A204.1 (cell line): ENCODE results near the gene CLN3.
"Not testable (repeated sequence)": the region's sequence is repeated elsewhere in the genome, so short reads cannot be mapped to it uniquely, and the experiment has no call there.

Source experiments
- FAIRE-seq: peaks from 2 replicates; lab custom pipeline; 2012; peaks lifted over from hg19 to GRCh38; lab: Jason Lieb, UNC

The CLN3 gene

DNA sequence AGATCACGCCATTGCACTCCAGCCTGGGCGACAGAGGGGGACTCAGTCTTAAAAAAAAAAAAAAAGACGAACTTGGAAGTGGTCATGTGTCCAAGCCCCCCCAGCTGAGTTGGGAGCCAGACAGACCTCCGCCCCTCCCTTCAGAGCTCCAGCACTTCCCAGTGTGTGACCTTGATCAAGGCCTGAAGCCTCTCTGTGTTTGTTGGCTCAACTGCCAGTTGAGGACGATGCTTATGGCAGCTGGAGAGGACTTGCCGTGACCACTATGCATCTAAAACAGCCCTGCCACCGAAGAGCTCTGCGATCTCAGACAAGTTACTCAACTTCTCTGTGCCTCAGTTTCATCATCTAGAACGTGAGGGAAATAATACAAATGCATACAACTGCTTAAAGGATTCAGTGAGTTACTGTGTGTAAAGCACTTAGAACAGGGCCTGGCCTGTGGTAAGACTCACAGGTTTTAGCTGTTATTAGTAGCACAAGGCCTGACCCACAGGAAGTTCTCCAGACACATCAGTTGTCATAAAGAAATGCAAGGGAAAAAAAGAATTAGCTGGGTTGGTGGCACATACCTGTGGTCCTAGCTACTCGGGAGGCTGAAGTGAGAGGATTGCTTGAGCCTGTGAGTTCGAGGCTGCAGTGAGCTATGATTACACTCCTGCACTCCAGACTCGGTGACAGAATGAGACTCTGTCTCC lies 21.8 kb upstream of the CLN3 start:
- FAIRE-seq, result no peak

DNA sequence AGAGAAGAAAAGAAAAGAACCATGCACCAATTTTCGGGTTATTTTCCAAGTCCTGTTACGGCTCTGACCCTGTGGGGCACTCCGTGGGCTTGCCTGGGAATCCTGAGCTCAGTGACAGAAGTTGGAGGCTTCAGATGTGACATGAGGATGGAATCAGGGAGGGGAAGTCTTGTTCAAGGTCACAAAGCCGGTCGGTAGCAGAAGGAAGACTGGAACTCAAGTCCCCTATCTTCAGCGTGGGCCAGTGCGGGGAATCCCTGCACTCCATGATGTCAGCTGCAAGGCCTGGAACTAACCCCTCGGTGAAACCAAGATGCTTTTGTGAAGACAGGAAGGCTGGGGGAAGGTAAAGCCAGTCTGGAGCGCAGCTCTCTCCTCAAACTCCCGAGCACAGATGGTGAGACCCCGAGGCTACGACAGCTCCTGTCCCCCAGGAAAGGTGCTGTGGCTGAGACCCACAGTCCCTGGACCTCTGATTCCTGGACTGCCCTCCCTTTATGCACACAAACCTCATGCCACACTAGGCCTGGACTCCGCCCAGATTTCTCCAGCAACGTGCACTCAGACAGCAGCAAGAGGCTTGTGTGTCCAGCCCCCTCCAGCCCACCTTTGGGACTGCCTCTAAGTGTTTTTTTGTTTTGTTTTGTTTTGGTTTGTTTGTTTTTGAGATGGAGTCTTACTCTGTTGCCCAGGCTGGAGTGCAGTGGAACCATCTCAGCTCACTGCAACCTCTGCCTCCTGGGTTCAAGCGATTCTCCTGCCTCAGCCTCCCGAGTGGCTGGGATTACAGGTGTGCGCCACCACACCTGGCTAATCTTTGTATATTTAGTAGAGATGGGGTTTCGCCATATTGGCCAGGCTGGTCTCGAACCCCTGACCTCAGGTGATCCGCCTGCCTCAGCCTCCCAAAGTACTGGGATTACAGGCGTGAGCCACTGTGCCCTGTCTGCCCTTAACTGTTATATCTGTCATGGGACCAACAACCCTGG lies 20.2 kb upstream of the CLN3 start:
- no peak for FAIRE-seq

DNA sequence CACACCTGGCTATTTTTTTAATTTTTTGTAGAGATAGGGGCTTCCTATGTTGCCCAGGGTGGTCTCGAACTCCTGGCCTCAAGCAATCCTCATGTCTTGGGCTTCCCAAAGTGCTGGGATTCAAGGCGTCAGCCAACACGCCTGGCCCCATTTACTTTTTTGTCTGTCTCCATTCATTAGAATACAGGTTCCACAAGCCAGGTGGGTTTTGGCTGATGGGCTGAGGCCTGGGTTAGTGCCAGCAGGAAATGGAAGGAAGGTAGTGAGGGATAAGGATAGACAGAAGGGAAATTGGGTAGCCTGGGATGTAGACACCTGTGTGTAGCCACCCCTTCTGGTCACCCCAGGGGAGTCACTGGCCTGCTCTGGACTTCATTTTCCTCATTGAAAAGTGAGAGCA lies 19.2 kb upstream of the CLN3 start:
- FAIRE-seq, result no peak

DNA sequence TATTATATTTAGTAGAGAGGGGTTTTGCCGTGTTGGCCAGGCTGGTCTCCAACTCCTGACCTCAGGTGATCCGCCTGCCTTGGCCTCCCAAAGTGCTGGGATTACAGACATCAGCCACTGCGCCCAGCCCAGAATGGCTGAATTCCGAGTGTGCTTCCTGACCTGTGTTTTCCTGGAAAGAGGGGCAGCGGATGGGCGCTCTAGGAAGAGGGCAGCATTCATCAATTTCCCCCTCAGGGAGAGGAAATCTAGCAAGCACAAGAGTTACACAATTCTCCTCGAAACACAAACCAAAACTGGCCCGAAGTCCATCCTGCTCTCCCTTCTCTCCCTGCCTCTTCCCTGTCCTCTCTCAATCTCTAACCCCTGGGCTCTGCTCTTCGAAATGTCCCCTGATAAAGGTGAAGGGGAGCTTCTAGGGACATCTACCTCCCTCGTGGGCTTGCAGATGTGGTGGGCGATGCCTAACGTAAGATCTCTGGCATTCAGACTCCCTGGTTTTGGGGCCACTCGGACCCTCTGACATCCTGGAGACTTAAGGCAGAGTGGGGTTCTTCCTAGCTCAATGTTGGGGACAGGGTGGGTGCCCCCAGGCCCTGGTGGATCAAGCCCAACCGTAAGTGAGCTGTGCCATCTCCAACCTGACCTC lies 13.7 kb upstream of the CLN3 start:
- no peak for FAIRE-seq

DNA sequence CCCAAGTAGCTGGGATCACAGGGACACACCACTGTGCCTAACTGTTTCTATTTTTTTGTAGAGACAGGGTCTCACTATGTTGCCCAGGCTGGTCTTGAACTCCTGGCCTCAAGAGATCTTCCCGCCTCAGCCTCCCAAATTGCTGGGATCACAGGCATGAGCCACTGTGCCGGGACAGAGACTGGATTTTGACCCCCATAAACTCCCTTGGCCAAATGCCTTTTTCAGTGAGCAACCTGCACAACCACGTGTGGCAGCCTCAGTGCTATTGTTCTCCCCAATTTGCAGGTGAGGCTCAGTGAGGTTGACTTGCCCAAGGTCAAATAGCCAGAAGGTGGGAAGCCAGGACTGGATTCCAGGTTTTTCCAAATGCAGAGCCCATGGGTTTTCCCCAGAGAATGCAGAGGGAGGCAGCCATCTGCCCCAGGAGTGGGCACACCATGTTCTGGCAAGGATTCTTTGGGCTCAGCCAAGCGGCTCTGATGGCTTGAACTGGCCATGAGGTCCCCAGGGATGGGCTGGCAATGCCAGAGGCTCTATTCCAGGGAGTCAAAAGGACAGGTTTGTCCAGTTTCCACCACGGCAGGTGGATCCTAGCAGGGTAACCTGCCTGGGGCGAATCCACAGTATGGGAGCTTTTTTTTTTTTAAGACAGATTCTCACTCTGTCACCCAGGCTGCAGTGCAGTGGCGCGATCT lies 13.0 kb upstream of the CLN3 start:
- no peak for FAIRE-seq

DNA sequence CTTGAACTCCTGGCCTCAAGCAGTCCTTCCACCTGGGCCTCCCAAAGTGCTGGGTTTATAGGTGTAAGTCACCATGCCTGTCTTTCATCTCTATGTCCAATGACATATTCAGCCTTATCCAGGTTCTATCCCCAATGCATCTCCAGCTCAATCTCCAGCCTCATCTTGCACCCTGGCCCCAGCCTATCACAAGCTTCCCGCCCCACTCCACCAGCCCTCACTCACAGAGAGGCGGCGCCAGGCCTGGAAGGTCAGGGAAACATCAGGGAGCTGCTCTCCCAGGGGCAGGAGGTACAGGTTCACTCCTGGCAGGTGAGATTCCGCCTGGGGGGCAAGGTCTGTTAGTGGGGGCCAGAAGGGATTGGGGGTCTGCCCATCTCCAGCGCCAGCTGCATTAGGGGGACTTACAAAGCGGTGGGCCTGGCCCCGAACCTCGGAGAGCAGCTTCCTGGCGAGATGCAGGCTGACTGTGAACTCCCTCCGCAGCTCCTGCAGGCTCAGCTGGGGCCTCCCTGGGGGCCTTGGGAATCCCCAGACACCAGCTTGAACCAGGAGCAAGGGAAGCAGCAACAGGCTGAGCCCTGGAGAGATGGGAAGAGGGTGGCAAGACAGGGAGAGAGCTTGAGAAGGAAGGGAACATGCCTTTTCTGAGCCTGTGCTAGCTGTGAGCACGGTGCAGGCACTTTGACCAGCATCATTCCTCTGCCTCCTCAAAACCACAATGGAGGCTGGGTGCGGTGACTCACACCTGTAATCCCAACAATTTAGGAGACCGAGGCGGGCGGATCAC lies 11.8 kb upstream of the CLN3 start:
- FAIRE-seq, result no peak

DNA sequence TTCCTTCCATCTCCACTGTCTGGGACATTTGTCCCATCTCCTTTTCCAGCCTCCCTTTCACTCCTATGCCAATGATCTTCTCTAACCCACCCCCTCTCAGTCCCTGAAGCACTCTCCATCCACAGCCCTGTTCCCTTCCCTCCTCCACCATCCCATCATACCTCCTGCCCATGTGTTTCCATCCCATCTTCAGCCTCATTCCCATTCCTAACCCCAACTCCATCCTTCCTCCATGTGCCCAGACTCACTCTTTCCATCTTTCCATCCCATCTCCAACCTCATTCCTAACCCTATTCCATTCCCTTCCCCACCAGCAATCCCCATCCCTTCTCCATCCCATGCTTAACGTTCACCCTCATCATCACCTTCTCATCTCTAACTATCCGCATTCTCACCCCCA lies 10.4 kb upstream of the CLN3 start:
- no peak for FAIRE-seq

DNA sequence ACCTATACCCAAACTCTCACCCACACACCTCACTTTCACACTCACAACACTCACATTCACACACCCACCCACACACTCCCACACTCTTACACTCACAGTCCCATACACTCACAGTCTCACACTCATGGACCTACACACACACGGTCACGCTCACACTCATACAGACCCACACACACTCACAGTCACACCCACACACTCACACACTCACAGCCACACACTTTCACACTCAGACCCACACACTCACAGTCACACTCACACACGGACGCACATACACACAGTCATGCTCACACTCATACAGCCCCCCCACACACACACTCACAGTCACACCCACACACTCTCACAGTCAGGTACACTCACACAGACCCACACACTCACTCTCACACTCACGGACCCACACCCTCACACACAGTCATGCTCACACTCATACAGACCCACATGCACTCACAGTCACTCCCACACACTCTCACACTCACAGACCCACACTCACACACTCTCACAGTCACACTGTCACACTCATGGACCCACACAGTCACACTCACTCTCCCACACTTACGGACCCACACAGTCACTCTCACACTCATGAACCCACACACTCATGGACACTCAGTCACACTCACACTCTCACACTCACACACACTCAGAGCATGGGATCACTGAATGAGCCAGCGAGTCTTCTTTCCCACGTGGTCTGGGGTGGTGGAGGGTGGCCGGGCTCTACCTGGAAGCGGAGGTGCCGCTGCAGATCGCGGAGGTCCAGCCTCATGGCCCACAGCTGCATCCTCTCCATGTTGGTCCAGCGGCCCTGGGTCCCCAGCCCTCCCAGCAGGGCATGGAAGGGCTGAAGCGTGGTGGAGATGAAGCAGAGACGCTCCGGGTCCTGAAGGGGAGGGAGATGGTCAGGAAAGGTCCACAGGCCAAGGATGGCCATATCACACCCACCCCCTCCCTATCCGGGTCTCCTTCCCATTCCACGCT lies 9.7 kb upstream of the CLN3 start:
- no peak for FAIRE-seq

DNA sequence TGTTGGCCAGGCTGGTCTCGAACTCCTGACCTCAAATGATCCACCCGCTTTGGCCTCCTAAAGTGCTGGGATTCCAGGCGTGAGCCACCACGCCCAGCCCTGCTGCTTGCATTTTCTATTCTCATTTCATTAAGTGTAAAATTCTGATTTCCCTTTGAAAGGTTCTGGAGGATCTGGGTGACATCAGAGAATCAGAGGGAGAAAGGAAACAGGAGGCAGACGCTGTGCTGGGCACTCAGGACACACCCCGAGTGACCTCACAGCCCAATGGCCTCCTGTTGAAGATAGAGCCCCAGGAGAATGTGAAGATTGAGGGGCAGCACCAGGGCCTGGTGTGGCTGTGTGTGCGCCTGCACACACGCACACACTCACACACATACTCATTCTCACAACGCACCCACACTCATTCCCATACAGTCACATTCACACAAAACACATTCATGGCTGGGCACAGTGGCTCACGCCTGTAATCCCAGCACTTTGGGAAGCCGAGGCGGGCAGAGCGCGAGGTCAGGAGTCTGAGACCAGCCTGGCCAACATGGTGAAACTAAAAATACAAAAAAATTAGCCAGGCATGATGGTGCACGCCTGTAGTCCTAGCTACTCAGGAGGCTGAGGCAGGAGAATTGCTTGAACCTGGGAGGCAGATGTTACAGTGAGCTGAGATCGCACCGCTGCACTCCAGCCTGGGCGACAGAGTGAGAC lies 8.8 kb upstream of the CLN3 start:
- FAIRE-seq, result not testable (repeated sequence)

DNA sequence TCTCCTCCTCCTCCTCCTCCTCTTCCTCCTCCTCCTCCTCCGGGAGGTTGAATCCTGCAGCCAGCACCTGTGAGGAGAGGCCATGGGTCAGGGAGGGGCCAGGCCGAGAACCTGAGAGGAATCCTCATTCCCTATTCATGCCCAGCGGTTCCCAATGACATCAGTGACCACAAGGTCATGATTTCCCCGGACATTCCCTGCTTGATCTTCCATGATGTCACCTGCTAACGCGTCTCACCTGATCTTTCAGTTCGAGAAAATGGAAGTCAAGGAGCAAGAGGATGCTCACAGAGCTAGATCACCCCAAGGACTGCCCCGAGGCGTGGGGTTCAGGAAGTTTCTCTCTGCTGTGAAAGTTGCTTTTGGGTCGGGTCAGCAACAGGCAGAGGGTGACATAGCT lies 8.0 kb upstream of the CLN3 start:
- FAIRE-seq, result no peak

DNA sequence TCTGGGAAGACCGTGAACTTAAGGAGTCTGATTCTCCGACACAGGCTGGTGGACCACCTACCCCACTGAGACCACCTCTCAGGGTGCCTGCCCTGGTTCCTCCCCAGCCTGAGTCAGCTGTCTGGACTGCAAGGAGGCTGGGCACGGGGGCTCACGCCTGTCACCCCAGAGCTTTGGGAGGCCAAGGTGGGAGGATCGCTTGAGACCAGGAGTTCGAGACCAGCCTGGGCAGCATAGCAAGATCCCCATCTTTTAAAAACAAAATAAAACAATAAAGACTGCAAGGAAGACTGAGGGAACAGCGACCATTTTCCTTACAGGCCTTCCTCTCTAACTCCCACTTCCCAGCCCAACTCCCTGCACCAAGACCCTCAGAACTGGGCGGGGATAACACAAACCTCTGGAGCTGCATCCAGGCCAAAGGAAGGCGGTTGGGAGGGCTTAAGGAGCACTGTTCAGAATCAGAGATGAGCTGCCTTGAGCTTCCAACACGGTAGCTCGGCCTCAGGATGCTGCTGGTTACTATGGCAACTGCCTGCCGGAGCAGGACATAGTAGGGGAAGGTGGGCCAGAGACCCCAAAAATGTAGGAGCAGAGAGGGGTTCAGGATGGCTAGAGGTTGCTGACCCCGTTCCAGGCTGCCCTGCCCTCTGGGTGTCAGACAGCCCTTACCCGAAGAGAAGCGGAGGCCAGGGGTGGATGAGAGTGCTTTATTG lies 7.0 kb upstream of the CLN3 start:
- no peak for FAIRE-seq

DNA sequence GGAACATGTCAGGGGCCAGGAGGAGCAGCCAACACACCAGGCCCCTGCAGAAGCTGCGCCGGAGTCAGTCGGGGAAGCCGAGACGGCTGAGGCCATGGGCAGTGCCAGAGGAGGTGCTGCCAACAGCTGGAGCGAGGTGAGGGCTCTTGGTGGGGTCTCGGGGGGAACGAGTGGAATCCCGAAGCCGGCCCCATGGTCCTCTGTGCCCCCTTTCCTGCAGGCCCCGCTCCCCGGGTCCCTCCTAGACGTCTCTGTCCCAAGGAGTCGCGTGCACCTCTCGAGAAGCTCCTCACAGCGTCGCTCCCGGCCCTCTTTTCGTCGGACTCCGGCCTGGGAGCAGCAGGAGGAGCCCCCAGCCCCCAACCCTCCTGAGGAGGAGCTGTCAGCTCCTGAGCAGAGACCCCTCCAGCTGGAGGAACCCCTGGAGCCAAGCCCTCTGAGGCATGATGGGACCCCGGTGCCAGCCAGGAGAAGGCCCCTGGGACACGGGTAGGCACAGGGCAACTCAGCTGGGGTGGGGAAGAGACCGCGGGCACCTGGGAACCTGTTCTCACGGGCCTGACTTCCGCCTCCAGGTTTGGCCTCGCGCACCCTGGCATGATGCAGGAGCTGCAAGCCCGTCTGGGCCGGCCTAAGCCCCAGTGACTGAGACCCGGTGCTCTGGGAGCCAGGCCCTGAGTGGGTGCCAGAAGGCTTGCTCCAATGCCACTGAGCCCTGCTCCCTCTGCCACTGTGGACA lies 6.2 kb upstream of the CLN3 start:
- FAIRE-seq, result no peak

DNA sequence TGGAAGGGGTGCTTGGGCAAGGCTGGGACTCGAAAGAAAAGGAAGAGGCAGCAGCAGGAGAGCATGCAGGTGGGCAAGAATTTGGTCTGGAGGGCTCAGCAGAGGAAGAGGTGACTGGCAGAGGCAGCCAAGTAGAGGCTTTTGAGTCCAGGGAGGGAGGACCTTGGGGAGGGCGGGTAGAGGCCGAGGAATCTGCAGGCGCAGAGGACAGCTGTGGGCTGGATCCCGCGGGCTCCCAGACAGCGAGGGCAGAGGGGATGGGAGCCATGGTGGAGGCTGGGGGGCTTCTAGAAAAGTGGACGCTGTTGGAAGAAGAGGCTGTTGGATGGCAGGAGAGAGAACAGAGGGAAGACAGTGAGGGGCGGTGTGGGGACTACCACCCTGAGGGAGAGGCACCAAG lies 5.5 kb upstream of the CLN3 start:
- no peak for FAIRE-seq

DNA sequence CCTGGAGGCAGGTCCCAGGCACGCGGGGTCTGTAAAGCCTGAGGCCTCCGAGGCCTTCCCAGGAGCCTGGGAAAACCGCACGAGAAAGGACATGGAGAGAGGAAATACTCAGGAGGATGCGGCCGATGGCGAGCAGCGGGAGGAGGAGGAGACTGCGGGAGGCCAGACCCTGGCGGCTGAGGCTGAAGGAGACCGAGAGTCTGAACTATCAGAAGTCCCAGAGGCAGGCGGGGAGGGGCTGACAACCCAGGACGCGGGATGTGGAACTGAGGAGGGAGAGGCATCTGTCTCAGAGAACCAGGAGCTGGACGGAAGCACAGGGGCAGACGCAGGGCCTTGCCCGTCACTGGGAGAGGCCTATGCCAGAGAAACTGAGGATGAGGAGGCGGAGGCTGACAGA lies 5.0 kb upstream of the CLN3 start:
- FAIRE-seq, result no peak

DNA sequence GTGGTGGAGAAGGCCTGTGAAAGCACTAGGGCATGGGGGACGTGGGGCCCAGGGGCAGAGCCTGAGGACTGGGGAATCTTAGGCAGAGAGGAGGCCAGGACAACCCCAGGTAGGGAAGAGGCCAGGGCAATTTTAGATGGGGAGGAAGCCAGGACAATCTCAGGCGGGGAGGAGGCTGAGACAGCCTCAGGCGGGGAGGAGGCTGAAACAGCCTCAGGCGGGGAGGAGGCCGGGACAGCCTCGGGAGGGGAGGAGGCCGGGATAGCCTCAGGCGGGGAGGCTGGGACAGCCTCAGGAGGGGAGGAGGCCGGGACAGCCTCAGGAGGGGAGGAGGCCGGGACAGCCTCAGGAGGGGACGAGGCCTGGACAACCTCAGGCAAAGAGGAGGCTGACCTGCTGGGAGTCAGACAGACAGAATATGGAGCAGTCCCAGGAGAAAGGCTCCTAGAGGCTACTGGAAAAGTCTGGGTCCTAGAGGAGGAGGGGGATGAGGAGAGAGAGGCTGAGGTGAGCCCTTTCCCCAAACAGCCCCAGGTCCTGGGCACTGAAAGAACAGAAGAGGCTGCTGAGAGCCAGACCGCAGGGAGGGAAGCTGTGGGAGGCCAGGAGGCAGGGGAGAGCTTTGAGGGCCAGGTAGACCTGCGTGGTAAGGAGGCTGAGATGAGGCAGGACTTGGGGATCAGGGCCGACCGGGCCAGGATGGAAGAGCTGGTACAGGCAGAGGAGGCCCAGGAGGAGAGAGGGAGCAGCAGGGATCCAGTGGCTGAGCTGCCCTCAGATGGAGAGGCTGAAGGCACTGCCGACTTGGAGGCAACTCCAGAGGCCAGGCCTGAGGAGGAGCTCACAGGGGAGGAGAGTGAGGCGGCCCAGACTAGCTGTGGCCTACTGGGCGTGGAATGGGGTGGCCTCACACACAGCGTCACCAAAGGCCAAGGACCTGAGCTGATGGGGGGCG lies 4.2 kb upstream of the CLN3 start:
- no peak for FAIRE-seq

DNA sequence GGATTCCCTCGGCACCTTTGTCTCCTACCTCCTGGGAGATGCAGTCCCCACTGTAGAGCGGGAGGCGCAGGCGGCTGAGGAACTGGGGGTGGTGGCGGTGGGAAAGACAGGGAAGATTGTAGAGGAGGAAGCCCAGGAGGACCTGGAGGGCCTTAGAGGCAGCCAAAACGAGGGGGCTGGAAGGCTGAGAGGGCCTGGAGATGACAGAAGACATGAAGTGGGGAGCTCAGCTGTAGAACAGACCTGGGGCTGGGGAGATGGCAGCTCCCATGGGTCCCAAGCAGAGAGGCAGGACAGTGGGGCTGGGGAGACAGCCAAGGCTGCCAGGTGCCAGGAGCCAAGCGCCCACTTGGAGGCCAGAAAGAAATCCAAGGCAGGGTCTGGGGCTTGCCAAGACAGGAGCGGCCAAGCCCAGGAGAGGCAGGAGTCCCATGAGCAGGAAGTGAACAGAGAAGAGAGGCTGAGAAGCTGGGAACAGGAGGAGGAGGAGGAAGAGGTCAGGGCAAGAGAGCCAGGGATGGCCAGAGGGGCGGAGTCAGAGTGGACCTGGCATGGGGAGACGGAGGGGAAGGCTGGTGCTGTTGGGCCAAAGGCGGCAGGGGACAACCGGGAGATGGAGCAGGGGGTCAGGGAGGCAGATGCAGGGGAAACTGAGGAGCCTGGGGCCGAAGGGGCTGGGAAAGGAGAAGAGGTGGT lies 3.4 kb upstream of the CLN3 start:
- FAIRE-seq, result no peak
